Effector memory CD4-positive, alpha-beta T cell (primary cell): ENCODE measurements around the gene AK9.

ENCODE experiments used
- DNase-seq, 3 donors: peaks; one replicate each; pipeline ENCODE4 v3.0.0-alpha.2; 2020
- H3K27ac ChIP-seq: 2 replicates; pipeline ENCODE4 v1.7.0; 2013; ENCODE audit warnings: mild to moderate bottlenecking, low read length, moderate library complexity; ENCODE audit not compliant: insufficient read depth, poor library complexity, severe bottlenecking
- H3K27me3 ChIP-seq: replicated peaks from 2 replicates; pipeline ENCODE4 v1.7.0; 2013; ENCODE audit warnings: mild to moderate bottlenecking, low read length; ENCODE audit not compliant: insufficient read depth, control insufficient read depth, poor library complexity, severe bottlenecking
- H3K36me3 ChIP-seq: 2 replicates; pipeline ENCODE4 v1.7.0; 2013; ENCODE audit warnings: mild to moderate bottlenecking, low read length, moderate library complexity; ENCODE audit not compliant: control insufficient read depth, insufficient read depth
- H3K4me1 ChIP-seq: 2 replicates; pipeline ENCODE4 v1.7.0; 2013; ENCODE audit warnings: low read length, mild to moderate bottlenecking; ENCODE audit not compliant: control insufficient read depth, insufficient read depth, poor library complexity, severe bottlenecking
- H3K4me3 ChIP-seq: 2 replicates; pipeline ENCODE4 v1.7.0; 2013; ENCODE audit warnings: low read length, low read depth, mild to moderate bottlenecking; ENCODE audit not compliant: insufficient read depth, poor library complexity, severe bottlenecking
- H3K9me3 ChIP-seq: 2 replicates; pipeline ENCODE4 v1.7.0; 2013; ENCODE audit warnings: mild to moderate bottlenecking, low read length, moderate library complexity; ENCODE audit not compliant: control insufficient read depth

The AK9 gene

DNA sequence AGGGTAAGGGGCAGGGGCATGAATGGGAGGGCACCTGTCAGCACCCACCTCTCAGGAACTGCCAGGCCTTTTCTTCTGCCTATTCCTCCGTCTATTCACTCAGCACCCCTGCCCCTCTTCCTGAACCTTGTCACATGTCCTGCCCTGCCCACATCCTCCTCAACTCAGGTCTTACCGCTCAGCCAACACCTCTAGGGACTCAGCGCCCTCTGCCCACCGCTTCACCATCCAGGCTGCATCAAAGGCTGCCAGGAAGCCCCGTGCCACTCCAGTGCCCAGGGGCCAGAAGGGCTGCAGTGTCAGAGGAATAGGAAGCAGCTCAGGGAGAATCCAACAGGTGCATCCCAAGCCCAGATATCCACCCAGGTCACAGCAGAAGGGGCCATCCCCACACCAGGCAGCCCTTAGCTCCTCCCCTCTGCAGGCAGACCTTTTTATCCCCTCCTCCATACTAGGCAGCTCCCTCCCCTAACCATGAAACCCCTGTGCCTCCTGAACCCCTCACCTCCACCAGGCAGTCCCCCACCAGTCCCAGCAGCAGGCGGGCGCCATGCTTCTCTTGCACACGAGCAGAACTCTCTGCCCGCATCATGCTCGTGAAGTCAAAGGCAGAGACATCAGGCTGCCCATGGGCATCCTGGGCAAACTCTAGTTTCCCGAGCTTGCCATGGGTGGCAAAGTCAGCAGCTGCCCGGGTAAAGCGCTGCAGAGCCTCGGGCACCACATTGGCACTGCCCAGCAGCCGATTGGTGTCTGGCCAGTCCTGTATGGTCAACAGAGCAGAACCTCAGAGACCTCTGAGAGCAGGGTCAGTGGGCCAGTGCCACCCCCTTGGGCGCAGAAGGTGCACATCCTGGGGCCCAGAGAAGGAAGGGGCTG is 241.0 kb downstream of the AK9 start:
- Histone ChIP-seq H3K4me1 (peaks cover 26% of the 10 kb centered on the region), H3K27me3 (no peaks in the 10 kb centered on the region), H3K36me3 (peaks cover 26% of the 10 kb centered on the region), H3K27ac (peak overlapping the region; percentile 35), H3K9me3 (no peaks in the 10 kb centered on the region), H3K4me3 (no peak overlapping the region)
- no peak for DNase-seq

DNA sequence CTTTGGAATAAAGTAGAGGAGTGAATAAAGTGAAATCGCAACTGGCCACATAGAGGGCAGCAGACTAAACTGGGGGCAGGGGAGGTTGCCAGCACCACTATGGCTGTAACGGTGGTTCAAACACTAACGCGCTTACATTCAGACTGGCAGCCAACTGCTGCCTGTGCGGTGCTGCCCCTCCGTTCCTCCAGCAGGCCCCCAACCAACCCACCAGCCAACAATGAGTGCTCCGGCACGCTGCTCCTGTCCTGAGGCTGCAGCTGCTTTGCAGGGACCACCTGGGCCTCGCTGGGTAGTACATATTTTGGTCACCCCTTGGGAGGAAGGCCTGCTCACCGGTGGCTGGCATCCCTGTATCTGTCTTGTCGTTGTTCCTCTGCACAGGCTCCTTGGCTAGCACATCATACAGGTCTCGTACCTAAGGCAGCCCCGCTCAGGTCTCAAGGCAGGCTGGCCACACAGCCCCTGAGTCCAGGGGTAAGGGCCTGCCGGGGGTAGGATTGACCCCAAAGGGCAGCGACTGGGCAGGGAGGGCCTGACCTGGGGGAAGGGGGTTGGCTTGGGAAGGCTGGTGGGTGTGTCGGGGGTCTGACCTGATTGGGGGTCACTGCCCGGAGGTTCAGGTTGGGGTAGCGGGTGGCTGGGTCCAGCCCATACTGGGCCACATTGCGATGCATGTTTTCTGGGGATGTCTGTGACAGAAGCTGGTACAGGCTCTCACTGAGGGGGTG is 241.8 kb downstream of the AK9 start:
- peaks cover 21% of the 10 kb centered on the region for H3K4me1 ChIP-seq
- peaks cover 33% of the 10 kb centered on the region for H3K36me3 ChIP-seq
- peak overlapping the region; percentile 35 for H3K27ac ChIP-seq
- H3K4me3 ChIP-seq: no peak overlapping the region
- no peaks in the 10 kb centered on the region for H3K9me3 ChIP-seq
- DNase-seq: no peak
- no peaks in the 10 kb centered on the region for H3K27me3 ChIP-seq

DNA sequence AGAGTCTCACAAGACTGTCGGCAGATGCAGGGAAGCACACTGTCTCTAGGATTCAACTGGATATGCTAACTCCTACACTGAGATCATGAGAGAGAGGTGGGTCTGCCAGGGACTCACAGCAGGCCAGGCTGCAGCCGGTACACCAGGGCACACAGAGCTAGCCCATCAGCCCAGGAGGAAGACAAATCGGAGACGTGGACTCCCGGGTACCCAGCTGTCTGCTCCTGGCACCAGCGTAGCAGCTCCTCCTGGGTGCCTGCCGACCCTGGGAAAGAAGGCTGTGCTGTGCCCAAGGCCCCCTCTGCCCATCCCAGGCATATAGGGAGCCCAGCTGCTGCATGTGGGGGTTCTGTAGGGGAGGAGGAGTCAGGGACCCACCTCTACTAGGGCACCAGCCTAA is 242.4 kb downstream of the AK9 start:
- Histone ChIP-seq H3K27me3 (no peaks in the 10 kb centered on the region), H3K4me1 (peaks cover 15% of the 10 kb centered on the region), H3K9me3 (no peaks in the 10 kb centered on the region), H3K27ac (no peak overlapping the region), H3K36me3 (peaks cover 37% of the 10 kb centered on the region), H3K4me3 (no peak overlapping the region)
- DNase-seq: no peak

DNA sequence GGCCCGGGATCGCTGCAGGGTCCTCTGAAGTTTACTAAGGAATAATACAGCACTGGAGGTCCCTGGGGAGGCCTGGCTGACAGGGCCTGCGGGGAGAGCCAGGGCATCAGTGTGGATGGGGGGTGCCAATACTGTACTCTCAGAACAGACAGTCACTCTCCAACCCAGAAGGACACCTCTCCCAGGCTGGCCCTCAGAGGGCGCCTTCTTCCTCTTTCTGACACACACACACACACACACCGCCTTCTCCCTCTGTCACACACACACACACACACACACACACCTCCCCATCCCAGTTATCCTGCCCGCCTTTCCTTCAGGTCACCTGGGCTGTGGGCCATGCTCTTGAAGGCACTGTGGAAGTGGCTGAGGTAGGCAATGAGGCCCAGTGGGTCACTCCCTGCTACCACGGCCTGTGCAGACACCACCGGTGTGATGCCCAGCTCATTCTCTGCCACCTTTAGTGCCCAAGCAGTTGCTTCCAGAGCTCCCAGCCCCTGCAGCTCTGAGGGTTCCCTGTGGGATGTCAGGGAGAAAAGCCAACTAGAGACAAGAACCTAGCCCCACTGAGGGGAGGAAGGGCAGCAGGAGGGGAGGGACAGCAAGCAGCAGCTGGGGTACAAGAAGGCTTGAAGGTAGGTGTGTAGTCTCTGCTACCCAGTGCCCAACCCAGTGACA is 243.0 kb downstream of the AK9 start:
- no peak for DNase-seq
- Histone ChIP-seq H3K27me3 (no peaks in the 10 kb centered on the region), H3K4me1 (peaks cover 14% of the 10 kb centered on the region), H3K27ac (no peak overlapping the region), H3K9me3 (no peaks in the 10 kb centered on the region), H3K4me3 (no peak overlapping the region), H3K36me3 (peaks cover 37% of the 10 kb centered on the region)

DNA sequence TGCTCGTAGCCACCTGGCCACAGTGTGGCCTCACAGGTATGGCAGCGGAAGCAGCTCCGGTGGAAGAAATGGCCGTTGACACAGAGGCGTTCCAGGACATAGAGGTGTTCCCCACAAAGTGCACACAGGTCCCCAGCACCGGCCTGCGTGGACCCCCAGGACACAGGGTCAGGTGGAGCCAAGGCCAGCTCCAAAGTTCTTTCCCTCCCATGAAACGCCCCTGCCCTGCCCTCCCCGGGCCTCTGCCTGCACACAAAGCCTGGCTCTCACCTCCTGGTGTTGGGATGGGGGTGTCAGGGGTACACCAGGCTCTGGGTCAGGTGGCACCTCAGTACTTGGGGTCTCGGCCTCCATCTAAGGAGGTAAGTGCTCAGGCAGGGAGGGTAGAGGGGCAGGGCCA is 243.9 kb downstream of the AK9 start:
- Histone ChIP-seq H3K36me3 (peaks cover 32% of the 10 kb centered on the region), H3K27me3 (no peaks in the 10 kb centered on the region), H3K4me3 (no peak overlapping the region), H3K27ac (no peak overlapping the region), H3K9me3 (no peaks in the 10 kb centered on the region), H3K4me1 (peaks cover 14% of the 10 kb centered on the region)
- DNase-seq: no peak

DNA sequence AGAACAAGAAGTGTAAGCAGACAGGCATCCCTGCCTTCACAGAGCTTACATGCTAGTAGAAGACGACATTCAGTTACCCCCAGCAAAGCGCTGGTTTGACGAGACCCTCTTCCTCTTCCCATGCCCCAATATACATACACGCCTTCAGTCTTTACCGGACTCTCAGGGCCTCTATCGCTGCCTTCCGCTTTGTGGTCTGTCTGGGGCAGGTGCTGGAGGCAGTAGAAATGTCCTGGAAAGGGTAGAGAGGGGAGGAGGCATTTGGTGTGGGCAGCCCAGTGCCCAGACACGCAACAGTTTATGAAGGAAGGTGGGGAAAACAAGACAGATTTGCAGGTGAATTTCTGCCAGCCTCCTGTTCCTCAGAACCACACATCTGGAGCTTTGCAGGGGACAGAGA is 244.5 kb downstream of the AK9 start:
- Histone ChIP-seq H3K27ac (no peak overlapping the region), H3K27me3 (no peaks in the 10 kb centered on the region), H3K4me1 (peaks cover 18% of the 10 kb centered on the region), H3K4me3 (no peak overlapping the region), H3K9me3 (no peaks in the 10 kb centered on the region), H3K36me3 (peaks cover 27% of the 10 kb centered on the region)
- DNase-seq: no peak

DNA sequence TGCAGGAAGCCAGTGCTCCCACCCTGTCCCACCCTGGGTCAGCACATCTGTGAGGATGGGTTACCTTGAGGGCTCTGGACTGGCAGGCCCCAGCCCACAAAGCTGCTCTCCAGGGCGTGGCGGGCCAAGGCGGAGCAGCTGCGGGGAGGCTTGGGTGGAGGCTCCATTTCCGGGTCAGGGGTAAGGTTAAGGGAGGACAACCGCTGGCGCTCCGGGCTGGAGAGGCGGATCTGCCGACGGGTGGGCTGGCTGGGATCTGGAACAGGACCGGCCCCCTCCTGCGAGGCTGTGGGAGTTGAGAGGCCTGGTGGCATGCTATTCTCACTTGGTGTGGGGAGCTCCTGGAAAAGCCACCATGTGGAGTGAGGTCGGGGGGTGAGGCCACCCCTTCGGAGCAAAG is 244.9 kb downstream of the AK9 start:
- Histone ChIP-seq H3K27ac (no peak overlapping the region), H3K4me1 (peaks cover 22% of the 10 kb centered on the region), H3K36me3 (peaks cover 25% of the 10 kb centered on the region)

DNA sequence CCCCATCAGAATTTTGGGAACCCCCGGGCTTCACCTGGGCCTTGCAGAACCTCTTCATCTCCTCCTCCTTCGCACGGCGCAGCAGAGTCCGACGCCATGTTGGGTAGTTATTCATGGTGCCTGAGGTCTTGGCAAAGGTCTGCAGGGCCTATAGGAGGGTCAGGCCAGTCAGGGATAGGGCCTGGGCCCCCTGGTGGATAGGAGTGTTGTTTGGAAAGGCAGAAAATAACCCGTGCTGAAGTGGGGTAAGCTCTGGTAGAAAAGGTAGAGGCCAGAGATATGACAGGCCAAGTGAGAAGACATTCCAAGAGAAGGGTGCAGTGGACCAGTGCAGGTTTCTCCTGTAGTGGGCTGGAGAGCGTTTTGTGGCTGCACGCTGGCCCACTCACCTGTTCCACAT is 245.6 kb downstream of the AK9 start:
- no peaks in the 10 kb centered on the region for H3K27me3 ChIP-seq
- H3K27ac ChIP-seq: no peak overlapping the region
- H3K4me3 ChIP-seq: no peak overlapping the region
- peaks cover 20% of the 10 kb centered on the region for H3K4me1 ChIP-seq
- DNase-seq: no peak
- peaks cover 25% of the 10 kb centered on the region for H3K36me3 ChIP-seq
- no peaks in the 10 kb centered on the region for H3K9me3 ChIP-seq

More for the DNA sequence above, 244.9 kb downstream of the AK9 start:
- Histone ChIP-seq H3K27me3 (no peaks in the 10 kb centered on the region), H3K4me3 (no peak overlapping the region), H3K9me3 (no peaks in the 10 kb centered on the region)
- DNase-seq: no peak

DNA sequence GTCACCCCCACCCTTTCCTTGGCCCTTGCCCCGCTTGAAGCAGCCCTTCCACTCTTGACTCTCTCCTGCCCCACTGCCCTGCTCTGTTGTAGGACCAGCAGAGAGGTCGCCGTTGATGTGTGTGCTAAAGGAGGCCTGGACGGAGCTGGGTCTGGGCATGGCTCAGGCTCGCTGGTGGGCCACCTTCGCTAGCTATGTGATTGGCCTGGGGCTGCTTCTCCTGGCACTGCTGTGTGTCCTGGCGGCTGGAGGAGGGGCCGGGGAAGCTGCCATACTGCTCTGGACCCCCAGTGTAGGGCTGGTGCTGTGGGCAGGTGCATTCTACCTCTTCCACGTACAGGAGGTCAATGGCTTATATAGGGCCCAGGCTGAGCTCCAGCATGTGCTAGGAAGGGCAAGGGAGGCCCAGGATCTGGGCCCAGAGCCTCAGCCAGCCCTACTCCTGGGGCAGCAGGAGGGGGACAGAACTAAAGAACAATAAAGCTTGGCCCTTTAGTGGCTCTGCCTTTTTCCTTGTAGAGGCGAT is 247.5 kb downstream of the AK9 start:
- Histone ChIP-seq H3K9me3 (no peaks in the 10 kb centered on the region), H3K4me1 (peaks cover 14% of the 10 kb centered on the region), H3K27ac (peak overlapping the region; percentile 23)

More for the DNA sequence above, 247.5 kb downstream of the AK9 start:
- no peaks in the 10 kb centered on the region for H3K27me3 ChIP-seq
- no peak overlapping the region for H3K4me3 ChIP-seq
- no peak for DNase-seq
- peaks cover 25% of the 10 kb centered on the region for H3K36me3 ChIP-seq
